ENCODE results near the gene ZNF732.
"Not testable (repeated sequence)": the region's sequence is repeated elsewhere in the genome, so short reads cannot be mapped to it uniquely, and the experiment has no call there.

Gene ZNF732

DNA sequence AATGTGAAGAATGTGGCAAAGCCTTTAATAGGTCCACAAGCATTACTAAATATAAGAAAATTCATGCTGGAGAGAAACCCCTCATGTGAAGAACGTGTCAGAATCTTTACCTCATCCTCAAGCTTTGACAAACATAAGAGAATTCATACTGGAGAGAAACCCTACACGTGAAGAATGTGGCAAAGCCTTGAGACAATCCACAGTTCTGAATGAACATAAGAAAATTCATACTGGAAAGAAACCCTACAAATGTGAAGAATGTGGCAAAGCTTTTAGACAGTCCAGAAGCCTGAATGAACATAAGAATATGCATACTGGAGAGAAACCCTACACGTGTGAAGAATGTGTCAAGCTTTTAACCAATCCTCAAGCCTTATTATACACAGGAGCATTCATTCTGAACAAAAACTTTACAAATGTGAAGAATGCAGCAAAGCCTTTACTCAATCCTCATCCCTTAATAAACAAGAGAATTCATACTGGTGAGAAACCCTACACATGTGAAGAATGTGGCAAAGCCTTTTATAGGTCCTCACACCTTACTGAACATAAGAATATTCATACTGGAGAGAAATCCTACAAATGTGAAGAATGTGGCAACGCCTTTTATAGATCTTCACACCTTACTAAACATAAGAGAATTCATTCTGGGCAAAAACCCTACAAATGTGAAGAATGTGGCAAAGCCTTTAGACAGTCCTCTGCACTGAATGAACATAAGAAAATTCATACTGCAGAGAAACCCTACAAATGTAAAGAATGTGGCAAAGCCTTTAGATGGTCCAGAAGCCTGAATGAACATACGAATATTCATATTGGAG is 51.1 kb downstream of the ZNF732 start:
- DNase-seq (ENCODE audit: low read depth) = no peak

DNA sequence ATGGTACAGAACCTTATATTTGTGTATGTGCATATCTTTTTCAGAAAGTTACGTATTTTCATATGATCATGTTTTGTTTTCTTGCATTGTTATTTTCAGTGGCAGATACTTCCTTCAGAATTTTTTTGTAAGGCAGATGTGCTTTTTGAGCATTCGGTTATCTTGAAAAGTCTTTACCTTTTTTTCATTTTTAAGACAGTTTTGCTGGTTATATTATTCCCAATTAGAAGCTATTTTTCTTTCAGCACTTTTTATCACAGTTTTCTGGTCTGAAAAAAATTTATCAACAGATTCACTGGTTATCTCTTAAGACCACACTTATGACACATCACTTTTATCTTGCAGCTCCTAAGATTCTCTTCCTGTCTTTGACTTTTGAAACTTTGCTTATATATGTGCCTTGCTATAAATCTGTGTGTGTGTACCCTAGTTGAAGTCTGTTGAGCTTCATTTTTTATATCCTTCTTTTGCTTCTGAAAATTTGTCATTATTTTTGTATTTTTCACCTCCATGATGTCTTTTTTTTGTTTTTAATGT is 53.1 kb downstream of the ZNF732 start:
- no peak for DNase-seq (ENCODE audit: low read depth)

- peak; percentile 28 for DNase-seq (ENCODE audit: low read depth)
These were observed 60.8 kb downstream of the ZNF732 start for GRCh38 chr4:244471-244870.

DNA sequence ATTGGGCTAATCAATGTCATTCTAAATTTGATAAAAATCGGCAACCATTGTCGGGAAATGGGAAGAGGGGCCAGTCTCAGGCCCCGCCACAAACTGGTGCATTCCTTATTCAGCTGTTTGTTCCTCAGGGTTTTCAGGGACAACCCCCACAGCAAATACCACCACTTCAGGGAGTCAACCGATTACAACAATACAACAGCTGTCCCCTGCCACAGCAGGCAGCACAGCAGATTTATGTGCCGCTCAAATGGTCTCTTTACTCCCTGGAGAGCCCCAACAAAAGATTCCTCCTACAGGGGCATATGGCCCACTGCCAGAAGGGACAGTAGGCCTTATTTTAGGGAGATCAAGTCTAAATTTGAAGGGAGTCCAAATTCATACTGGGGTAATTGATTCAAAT is 61.8 kb downstream of the ZNF732 start:
- DNase-seq (ENCODE audit: low read depth) = no peak

DNA sequence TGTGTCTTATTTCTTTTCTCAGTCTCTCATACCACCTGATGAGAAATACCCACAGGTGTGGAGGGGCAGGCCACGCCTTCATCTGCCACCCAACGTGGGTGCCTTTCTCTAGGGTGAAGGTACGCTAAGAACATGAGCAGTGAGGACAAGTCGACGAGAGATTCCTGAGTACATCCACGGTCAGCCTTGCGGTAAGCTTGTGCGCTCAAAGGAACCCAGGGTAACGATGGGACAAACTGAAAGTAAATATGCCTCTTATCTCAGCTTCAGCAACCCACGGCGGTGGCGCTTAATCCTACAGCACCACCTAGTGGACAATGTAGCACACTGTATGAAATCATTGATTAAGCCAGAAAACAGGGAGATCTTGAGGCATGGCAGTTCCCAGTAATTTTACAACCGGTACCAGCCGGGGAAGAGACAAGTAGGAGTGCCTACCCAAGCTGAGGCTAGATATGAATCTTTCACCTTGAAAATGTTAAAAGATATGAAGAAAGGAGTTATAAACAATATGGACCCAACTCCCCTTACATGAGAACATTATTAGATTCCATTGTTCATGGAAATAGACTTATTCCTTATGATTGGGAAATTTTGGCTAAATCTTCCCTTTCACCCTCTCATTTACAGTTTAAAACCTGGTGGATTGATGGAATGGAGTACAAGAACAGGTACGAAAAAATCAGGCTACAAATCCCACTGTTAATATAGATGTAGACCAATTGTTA is 63.0 kb downstream of the ZNF732 start:
- peak; percentile 77 for DNase-seq (ENCODE audit: low read depth)

DNA sequence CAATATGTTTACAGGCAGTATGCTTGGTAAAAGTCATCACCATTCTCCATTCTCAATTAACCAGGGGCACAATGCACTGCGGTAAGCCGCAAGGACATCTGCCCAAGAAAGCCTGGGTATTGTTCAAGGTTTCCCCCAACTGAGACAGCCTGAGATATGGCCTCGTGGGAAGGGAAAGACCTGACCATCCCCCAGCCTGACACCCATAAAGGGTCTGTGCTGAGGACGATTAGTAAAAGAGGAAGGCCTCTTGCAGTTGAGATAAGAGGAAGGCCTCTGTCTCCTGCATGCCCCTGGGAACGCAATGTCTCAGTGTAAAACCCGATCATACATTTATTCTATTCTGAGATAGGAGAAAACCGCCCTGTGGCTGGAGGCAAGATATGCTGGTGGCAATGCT is 63.9 kb downstream of the ZNF732 start:
- DNase-seq (ENCODE audit: low read depth) = not testable (repeated sequence)

GRCh38 chr4:236028-236427 is 69.2 kb downstream of the ZNF732 start:
- peak; percentile 25 for DNase-seq (ENCODE audit: low read depth)

DNA sequence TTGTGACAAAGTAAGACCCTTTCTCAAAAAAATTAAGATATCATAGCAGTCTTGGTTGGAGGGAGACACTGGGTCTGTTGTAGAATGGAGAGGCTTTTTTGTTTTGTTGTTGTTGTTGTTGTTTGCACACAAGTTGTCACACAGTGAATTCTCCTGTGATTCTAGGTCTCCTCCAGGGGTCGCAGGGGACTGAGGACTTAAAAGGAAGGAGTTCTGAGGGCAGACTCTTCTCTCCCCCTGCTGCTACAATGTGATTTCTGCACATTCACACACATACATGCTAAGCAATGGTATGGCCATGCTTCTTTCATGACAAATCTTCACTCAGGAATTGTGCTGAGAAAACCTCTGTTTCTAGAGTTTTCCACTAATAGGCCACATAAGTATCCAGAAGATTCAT is 71.1 kb downstream of the ZNF732 start:
- no peak for DNase-seq (ENCODE audit: low read depth)

DNA sequence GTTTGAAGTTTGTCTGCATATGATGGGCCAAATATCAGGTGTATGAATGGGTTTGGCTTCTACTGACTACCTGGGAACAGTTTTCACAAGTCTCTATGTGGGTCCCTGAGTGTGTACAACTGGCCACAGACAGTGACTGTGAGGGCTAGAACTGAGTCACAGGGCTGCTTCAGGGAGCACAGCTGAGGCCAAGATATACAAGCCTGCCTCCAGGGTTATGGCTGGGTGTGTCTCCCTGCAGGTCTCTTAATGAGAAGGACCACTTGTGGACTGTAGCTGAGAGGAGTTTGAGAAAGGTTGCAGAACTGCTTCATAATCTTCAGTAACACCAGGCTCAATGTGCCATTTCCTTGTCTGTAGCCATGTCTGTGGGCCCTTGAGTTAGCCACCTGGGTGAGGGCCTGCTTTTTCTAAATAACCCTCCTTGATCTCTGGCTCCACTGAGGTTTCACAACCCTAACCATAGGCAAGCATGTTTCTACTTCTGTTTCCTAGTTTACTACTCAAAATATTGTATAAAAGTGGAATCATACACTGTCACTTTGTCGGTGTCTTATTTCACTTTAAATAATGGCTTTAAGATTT is 81.3 kb downstream of the ZNF732 start:
- no peak for DNase-seq (ENCODE audit: low read depth)
